ENCODE data around the gene YIPF7.

GRCh38 chr4:44678094-44679041 lies 26.9 kb upstream of the YIPF7 start, which contains the start of gene GUF1:
- TF ChIP-seq, protein P1, sequence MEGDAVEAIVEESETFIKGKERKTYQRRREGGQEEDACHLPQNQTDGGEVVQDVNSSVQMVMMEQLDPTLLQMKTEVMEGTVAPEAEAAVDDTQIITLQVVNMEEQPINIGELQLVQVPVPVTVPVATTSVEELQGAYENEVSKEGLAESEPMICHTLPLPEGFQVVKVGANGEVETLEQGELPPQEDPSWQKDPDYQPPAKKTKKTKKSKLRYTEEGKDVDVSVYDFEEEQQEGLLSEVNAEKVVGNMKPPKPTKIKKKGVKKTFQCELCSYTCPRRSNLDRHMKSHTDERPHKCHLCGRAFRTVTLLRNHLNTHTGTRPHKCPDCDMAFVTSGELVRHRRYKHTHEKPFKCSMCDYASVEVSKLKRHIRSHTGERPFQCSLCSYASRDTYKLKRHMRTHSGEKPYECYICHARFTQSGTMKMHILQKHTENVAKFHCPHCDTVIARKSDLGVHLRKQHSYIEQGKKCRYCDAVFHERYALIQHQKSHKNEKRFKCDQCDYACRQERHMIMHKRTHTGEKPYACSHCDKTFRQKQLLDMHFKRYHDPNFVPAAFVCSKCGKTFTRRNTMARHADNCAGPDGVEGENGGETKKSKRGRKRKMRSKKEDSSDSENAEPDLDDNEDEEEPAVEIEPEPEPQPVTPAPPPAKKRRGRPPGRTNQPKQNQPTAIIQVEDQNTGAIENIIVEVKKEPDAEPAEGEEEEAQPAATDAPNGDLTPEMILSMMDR (IDR thresholded peaks at IDR 0.05) = no peak
- TF ChIP-seq ZFX (IDR thresholded peaks at IDR 0.05; ENCODE audit: borderline replicate concordance) = no peak

Measured in 22Rv1 (cell line).